ENCODE measurements around the gene C16orf74. TPM values are rescaled to one million over a fixed set of nuclear protein-coding genes. Genes with fewer than 3 reads are reported as not detected.
A peak's percentile ranks its signal among the peaks of the same experiment; 100 is the strongest.

The C16orf74 gene
- total RNA-seq, 4 donors from 2014 or later = 0.52 to 1.9 (median 0.94) TPM; not detected in 1

- peaks cover 0 to 67% of the 10 kb centered on the region in 2 donors for H3K36me3 ChIP-seq
- 56 to 76% methylated on average over 5 to 6 of the region's 6 CpGs for WGBS, 2 donors (ENCODE audit: low coverage in 1 of 2)
- no peak for TF ChIP-seq CTCF (IDR thresholded peaks at IDR 0.05)
- TF ChIP-seq EP300 (IDR thresholded peaks at IDR 0.05) = no peak
- TF ChIP-seq POLR2A (IDR thresholded peaks at IDR 0.05) = no peak
- no peak for TF ChIP-seq POLR2AphosphoS5 (IDR thresholded peaks at IDR 0.05)
- no peaks in the 10 kb centered on the region for H3K9me3 ChIP-seq
- ATAC-seq = no peak
- H3K27ac ChIP-seq = peak overlapping the region in 3 of 4 donors; percentile 8 to 71 (median 55)
- H3K4me1 ChIP-seq = peaks cover 0 to 23% (median 0%) of the 10 kb centered on the region in 3 donors
- no peak overlapping the region for H3K4me3 ChIP-seq
- H3K27me3 ChIP-seq = no peaks in the 10 kb centered on the region
Observed at GRCh38 chr16:85782451-85782850, 31.6 kb upstream of the C16orf74 start.

GRCh38 chr16:85781695-85782370 lies 30.9 kb upstream of the C16orf74 start:
- TF ChIP-seq POLR2A (IDR thresholded peaks at IDR 0.05) (no peak), EP300 (IDR thresholded peaks at IDR 0.05) (no peak), POLR2AphosphoS5 (IDR thresholded peaks at IDR 0.05) (peak; percentile 28), CTCF (IDR thresholded peaks at IDR 0.05) (no peak)
- Histone ChIP-seq H3K4me1 (peaks cover 0 to 23% (median 0%) of the 10 kb centered on the region in 3 donors), H3K9me3 (no peaks in the 10 kb centered on the region), H3K36me3 (peaks cover 0 to 67% of the 10 kb centered on the region in 2 donors), H3K27ac (peak overlapping the region in 3 of 4 donors; percentile 52 to 71 (median 55)), H3K27me3 (no peaks in the 10 kb centered on the region), H3K4me3 (no peak overlapping the region)
- peak; percentile 90 for ATAC-seq
- 40% methylated on average over 2 to 11 of the region's 16 CpGs for WGBS, 2 donors (ENCODE audit: low coverage in 1 of 2)

- Histone ChIP-seq H3K27ac (no peak overlapping the region), H3K4me3 (no peak overlapping the region), H3K27me3 (no peaks in the 10 kb centered on the region), H3K36me3 (peaks cover 0 to 66% of the 10 kb centered on the region in 2 donors), H3K9me3 (no peaks in the 10 kb centered on the region), H3K4me1 (peaks cover 0 to 23% (median 0%) of the 10 kb centered on the region in 3 donors)
- TF ChIP-seq POLR2A (IDR thresholded peaks at IDR 0.05) (no peak), POLR2AphosphoS5 (IDR thresholded peaks at IDR 0.05) (no peak), CTCF (IDR thresholded peaks at IDR 0.05) (no peak), EP300 (IDR thresholded peaks at IDR 0.05) (no peak)
- no peak for ATAC-seq
- WGBS, 2 donors (ENCODE audit: low coverage in 1 of 2) = 86 to 96% methylated on average over 8 to 10 of the region's 10 CpGs
Observed at GRCh38 chr16:85781156-85781555, 30.3 kb upstream of the C16orf74 start.

GRCh38 chr16:85780281-85780680 lies 29.4 kb upstream of the C16orf74 start:
- 33 to 88% methylated on average over 1 to 18 of the region's 26 CpGs for WGBS, 2 donors (ENCODE audit: low coverage in 1 of 2)
- no peak overlapping the region for H3K4me3 ChIP-seq
- H3K4me1 ChIP-seq = peaks cover 0 to 23% (median 0%) of the 10 kb centered on the region in 3 donors
- ATAC-seq = no peak
- H3K27ac ChIP-seq = no peak overlapping the region
- no peak for TF ChIP-seq CTCF (IDR thresholded peaks at IDR 0.05)
- no peak for TF ChIP-seq EP300 (IDR thresholded peaks at IDR 0.05)
- TF ChIP-seq POLR2AphosphoS5 (IDR thresholded peaks at IDR 0.05) = no peak
- H3K36me3 ChIP-seq = peaks cover 0 to 64% of the 10 kb centered on the region in 2 donors
- H3K9me3 ChIP-seq = no peaks in the 10 kb centered on the region
- H3K27me3 ChIP-seq = no peaks in the 10 kb centered on the region

- ATAC-seq = no peak
- Histone ChIP-seq H3K4me1 (peaks cover 0 to 23% (median 0%) of the 10 kb centered on the region in 3 donors), H3K27me3 (no peaks in the 10 kb centered on the region), H3K9me3 (no peaks in the 10 kb centered on the region), H3K27ac (no peak overlapping the region), H3K4me3 (no peak overlapping the region), H3K36me3 (peaks cover 0 to 67% of the 10 kb centered on the region in 2 donors)
- WGBS, 2 donors (ENCODE audit: low coverage in 1 of 2) = 72 to 73% methylated on average over 6 to 8 of the region's 12 CpGs
- TF ChIP-seq EP300 (IDR thresholded peaks at IDR 0.05) (no peak), CTCF (IDR thresholded peaks at IDR 0.05) (no peak), POLR2AphosphoS5 (IDR thresholded peaks at IDR 0.05) (no peak), POLR2A (IDR thresholded peaks at IDR 0.05) (no peak)
Observed at GRCh38 chr16:85778873-85779272, 28.0 kb upstream of the C16orf74 start.

Measured in gastroesophageal sphincter (tissue), 4 donors.